Mammary epithelial cell (primary cell): ENCODE data around the gene NHERF1.

Source experiments
- CTCF ChIP-seq, 2 donors: IDR thresholded peaks in 1 of 2; conservative IDR thresholded peaks in 1 of 2; 2 replicates each; pipeline ENCODE4 v1.5.1; 2011 to 2012; ENCODE audit warnings: inconsistent platforms in 2 of 2, low read length in 2 of 2, mild to moderate bottlenecking in 2 of 2, control low read depth in 1 of 2, low read depth in 1 of 2; ENCODE audit not compliant: insufficient read depth in 1 of 2; ENCODE audit errors: extremely low read depth in 1 of 2
- EZH2 ChIP-seq: IDR thresholded peaks from 2 replicates; pipeline ENCODE4 v1.6.1; 2012; ENCODE audit warnings: low read length, inconsistent platforms, borderline replicate concordance

GRCh38 chr17:74725111-74725510 is 23.3 kb upstream of the NHERF1 start:
- no peak for TF ChIP-seq CTCF (conservative IDR thresholded peaks at IDR 0.05 in 1 of 2, IDR thresholded peaks at IDR 0.05 in 1 of 2; ENCODE audit: extremely low read depth in 1 of 2, insufficient read depth in 1 of 2, low read depth in 1 of 2, low read length in 2 of 2)
- TF ChIP-seq EZH2, result no peak
